Upper lobe of left lung (tissue), 6 donors: ENCODE results near the gene CAPN12. TPM values are rescaled to one million over a fixed set of nuclear protein-coding genes. Genes with fewer than 3 reads are reported as not detected.

Experiments used
- ATAC-seq, 2 donors: fragments of 200-7000 bp; cut with Tn5 transposase; one replicate each; pipeline ENCODE4 v1.9.1; 2022; ENCODE audit warnings: mild to moderate bottlenecking in 2 of 2, moderate library complexity in 2 of 2; ENCODE audit not compliant: low FRiP score in 2 of 2
- DNase-seq, 2 donors: peaks; one replicate each; pipeline ENCODE4 v3.0.0-alpha.2; 2019 to 2020
- H3K27ac ChIP-seq, 4 donors: fragments of 200-600 bp; sonication (generic); one replicate each; pipeline ENCODE4 v1.5.1; 2016 to 2019
- H3K27me3 ChIP-seq, 4 donors: fragments of 200-600 bp; sonication (generic); one replicate each; pipeline ENCODE4 v1.5.1; 2017 to 2019
- H3K36me3 ChIP-seq, 4 donors: fragments of 200-600 bp; sonication (generic); one replicate each; pipeline ENCODE4 v1.5.1; 2016 to 2019
- H3K4me1 ChIP-seq, 4 donors: fragments of 200-600 bp; sonication (generic); one replicate each; pipeline ENCODE4 v1.5.1; 2018 to 2019
- H3K4me3 ChIP-seq, 4 donors: fragments of 200-600 bp; sonication (generic); one replicate each; pipeline ENCODE4 v1.5.1; 2017 to 2019; ENCODE audit warnings: mild to moderate bottlenecking in 2 of 4, moderate library complexity in 1 of 4
- H3K9me3 ChIP-seq, 4 donors: fragments of 200-600 bp; sonication (generic); one replicate each; pipeline ENCODE4 v1.5.1; 2018 to 2019
- CTCF ChIP-seq, 6 experiments: fragments of 450-650 bp in 4 of 6; fragments of 200-600 bp in 2 of 6; sonication (generic) in 2 of 6; IDR thresholded peaks; one replicate each; pipeline ENCODE4 v1.5.1; 2016 to 2019; ENCODE audit warnings: antibody characterized with exemption in 6 of 6
- EP300 ChIP-seq, 4 donors: sonication (generic); formaldehyde crosslinking; IDR thresholded peaks; one replicate each; pipeline ENCODE4 v1.5.1; 2017; ENCODE audit warnings: antibody characterized with exemption in 4 of 4, control low read depth in 2 of 4
- POLR2A ChIP-seq, 4 donors: fragments of 450-650 bp; IDR thresholded peaks; one replicate each; pipeline ENCODE4 v1.5.1; 2016 to 2017; ENCODE audit warnings: antibody characterized with exemption in 4 of 4, mild to moderate bottlenecking in 2 of 4
- POLR2AphosphoS5 ChIP-seq, 2 donors: sonication (generic); formaldehyde crosslinking; IDR thresholded peaks; one replicate each; pipeline ENCODE4 v1.5.1; 2017; ENCODE audit warnings: antibody characterized with exemption in 2 of 2
- WGBS, 2 donors: methylation state at CpG; one replicate each; pipeline ENCODE4 v1.1.5; 2017 to 2018; 5-methylcytosine and 5-hydroxymethylcytosine counted together
- total RNA-seq, 6 donors: library from RNA; depleted of rRNA in 4 of 6; stranded (reverse); fragments of >200 nt in 4 of 6; gene quantifications; one replicate each; pipeline versions ENCODE4 v1.1.0 to v1.2.1, GENCODE V29; 2016 to 2021
- donor health status: DM: no; HTN: no; CAD: no; lungs with moderate emphysema.
- donor health status: DM: no; HTN: yes; CAD: no; lungs with severe emphysema.

CAPN12 gene
- total RNA-seq, 6 donors from 2014 or later = 5.2 to 93.2 (median 11.1) TPM

- peaks cover 9 to 64% (median 40%) of the 10 kb centered on the region in 4 donors for H3K36me3 ChIP-seq
- 69% methylated on average over 7 of the region's 7 CpGs; no CpG with 5 or more reads in 1 of the 2 donors for WGBS, 2 donors
Measured at GRCh38 chr19:38699027-38699346, 45.3 kb downstream of the CAPN12 start.

GRCh38 chr19:38698225-38699026 lies 45.8 kb downstream of the CAPN12 start:
- DNase-seq (no peak), ATAC-seq (no peak)
- TF ChIP-seq EP300 (IDR thresholded peaks at IDR 0.05) (no peak), POLR2AphosphoS5 (IDR thresholded peaks at IDR 0.05) (no peak), POLR2A (IDR thresholded peaks at IDR 0.05) (no peak), CTCF (IDR thresholded peaks at IDR 0.05) (no peak)
- Histone ChIP-seq H3K9me3 (no peaks in the 10 kb centered on the region), H3K27me3 (no peaks in the 10 kb centered on the region), H3K4me3 (no peak overlapping the region), H3K27ac (peak overlapping the region; percentile 22 to 93 (median 70)), H3K4me1 (peaks cover 86 to 92% (median 88%) of the 10 kb centered on the region in 4 donors), H3K36me3 (peaks cover 9 to 61% (median 35%) of the 10 kb centered on the region in 4 donors)
- WGBS, 2 donors = 85 to 86% methylated on average over 15 to 22 of the region's 22 CpGs

More at GRCh38 chr19:38699027-38699346, 45.3 kb downstream of the CAPN12 start:
- peaks cover 81 to 92% (median 84%) of the 10 kb centered on the region in 4 donors for H3K4me1 ChIP-seq
- H3K9me3 ChIP-seq = no peaks in the 10 kb centered on the region
- no peak overlapping the region for H3K4me3 ChIP-seq
- H3K27ac ChIP-seq = peak overlapping the region; percentile 51 to 93 (median 70)
- DNase-seq = no peak
- ATAC-seq = no peak
- TF ChIP-seq POLR2A (IDR thresholded peaks at IDR 0.05) = no peak
- no peak for TF ChIP-seq POLR2AphosphoS5 (IDR thresholded peaks at IDR 0.05)
- no peak for TF ChIP-seq EP300 (IDR thresholded peaks at IDR 0.05)
- no peak for TF ChIP-seq CTCF (IDR thresholded peaks at IDR 0.05)
- H3K27me3 ChIP-seq = no peaks in the 10 kb centered on the region

GRCh38 chr19:38697641-38698071 lies 46.6 kb downstream of the CAPN12 start:
- WGBS, 2 donors = 82 to 87% methylated on average over 5 to 11 of the region's 11 CpGs
- peaks cover 9 to 57% (median 32%) of the 10 kb centered on the region in 4 donors for H3K36me3 ChIP-seq
- H3K27me3 ChIP-seq = no peaks in the 10 kb centered on the region
- no peaks in the 10 kb centered on the region for H3K9me3 ChIP-seq
- ATAC-seq (no peak), DNase-seq (no peak)
- H3K4me1 ChIP-seq = peaks cover 94 to 95% (median 95%) of the 10 kb centered on the region in 4 donors
- no peak overlapping the region for H3K4me3 ChIP-seq
- peak overlapping the region; percentile 22 to 93 (median 70) for H3K27ac ChIP-seq
- TF ChIP-seq EP300 (IDR thresholded peaks at IDR 0.05) (no peak), POLR2A (IDR thresholded peaks at IDR 0.05) (no peak), CTCF (IDR thresholded peaks at IDR 0.05) (no peak), POLR2AphosphoS5 (IDR thresholded peaks at IDR 0.05) (no peak)

DNA sequence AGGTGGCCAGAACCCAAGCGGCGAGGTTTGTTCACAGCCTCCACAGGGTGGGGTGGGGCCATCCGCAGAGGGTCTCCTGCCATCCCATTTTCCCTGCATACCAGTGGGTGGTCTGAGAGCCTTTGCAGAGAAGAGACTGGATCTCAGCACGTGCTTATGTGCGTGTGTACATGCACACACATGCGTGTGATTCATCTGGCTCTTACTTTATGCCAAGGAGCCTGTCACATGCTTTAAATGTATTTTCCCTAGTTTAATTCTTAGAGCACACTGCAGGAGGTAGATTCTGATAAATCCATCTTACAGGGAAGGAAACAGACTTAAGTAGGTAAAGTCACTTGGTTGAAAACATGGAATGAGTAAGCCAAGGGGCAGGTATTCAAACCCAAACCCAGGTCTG lies 47.1 kb downstream of the CAPN12 start:
- TF ChIP-seq EP300 (IDR thresholded peaks at IDR 0.05) = no peak
- no peak for TF ChIP-seq POLR2A (IDR thresholded peaks at IDR 0.05)
- no peak for TF ChIP-seq POLR2AphosphoS5 (IDR thresholded peaks at IDR 0.05)
- no peak for TF ChIP-seq CTCF (IDR thresholded peaks at IDR 0.05)
- H3K4me1 ChIP-seq = peaks cover 95 to 99% (median 96%) of the 10 kb centered on the region in 4 donors
- DNase-seq = no peak
- H3K36me3 ChIP-seq = peaks cover 9 to 57% (median 31%) of the 10 kb centered on the region in 4 donors
- H3K27ac ChIP-seq = peak overlapping the region in 3 of 4 donors; percentile 64 to 93 (median 76)
- no peaks in the 10 kb centered on the region for H3K9me3 ChIP-seq
- no peak overlapping the region for H3K4me3 ChIP-seq
- ATAC-seq = no peak
- no peaks in the 10 kb centered on the region for H3K27me3 ChIP-seq
- 89 to 94% methylated on average over 5 to 6 of the region's 6 CpGs for WGBS, 2 donors
